ENCODE results near the gene IFIT3.
"Not testable (repeated sequence)": the region's sequence is repeated elsewhere in the genome, so short reads cannot be mapped to it uniquely, and the experiment has no call there.

IFIT3 gene

DNA sequence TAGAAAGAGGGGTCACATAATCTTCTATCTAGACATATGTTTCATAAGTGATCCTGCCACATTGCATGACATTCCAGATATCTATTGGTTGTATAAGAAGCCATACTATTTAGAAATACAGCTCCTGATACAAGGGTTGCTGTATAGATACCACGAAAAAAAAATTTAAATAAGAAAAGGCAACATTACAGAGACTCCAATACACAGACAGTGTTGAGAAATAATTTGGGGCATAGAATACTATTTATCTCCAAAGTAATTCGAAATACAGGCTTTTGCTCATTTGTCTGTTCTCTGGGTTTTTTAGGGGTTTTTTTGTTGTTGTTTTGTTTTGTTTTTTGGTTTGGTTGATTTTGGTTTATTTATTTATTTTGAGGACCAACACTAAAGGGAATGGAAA is 23.4 kb upstream of the IFIT3 start:
- DNase-seq (ENCODE audit: low spot score), result no peak

DNA sequence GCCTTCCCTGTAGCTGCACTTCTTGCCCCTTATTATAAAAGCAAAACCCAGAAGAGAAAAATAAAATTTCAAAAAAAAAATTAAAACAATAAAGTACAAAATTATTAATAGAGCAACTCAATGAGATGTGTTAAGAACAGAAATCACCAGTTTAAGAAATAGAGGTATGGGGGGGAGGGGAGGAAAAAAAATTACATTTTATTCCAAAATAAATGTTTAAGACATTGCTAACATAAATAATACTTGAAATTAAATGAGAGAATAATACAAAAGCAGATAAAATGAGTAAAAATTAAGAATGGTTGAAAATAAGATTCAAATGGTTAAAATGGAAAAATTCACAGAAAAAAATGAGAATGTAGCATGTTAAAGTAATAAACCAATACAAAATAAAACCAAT is 22.9 kb upstream of the IFIT3 start:
- no peak for DNase-seq (ENCODE audit: low spot score)

DNA sequence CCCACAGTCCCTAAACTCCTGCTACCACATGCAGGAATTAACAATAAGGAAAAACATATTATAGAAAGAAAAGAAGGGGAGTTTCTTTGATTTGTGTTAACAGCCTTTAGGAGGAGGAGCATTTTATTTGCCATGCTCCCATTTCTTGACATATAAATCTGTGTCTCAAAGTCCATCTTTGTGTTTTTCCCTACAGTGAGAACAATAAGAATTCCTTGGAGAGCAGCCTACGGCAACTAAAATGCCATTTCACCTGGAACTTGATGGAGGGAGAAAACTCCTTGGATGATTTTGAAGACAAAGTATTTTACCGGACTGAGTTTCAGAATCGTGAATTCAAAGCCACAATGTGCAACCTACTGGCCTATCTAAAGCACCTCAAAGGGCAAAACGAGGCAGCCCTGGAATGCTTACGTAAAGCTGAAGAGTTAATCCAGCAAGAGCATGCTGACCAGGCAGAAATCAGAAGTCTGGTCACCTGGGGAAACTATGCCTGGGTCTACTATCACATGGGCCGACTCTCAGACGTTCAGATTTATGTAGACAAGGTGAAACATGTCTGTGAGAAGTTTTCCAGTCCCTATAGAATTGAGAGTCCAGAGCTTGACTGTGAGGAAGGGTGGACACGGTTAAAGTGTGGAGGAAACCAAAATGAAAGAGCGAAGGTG is 21.9 kb upstream of the IFIT3 start:
- DNase-seq (ENCODE audit: low spot score), result no peak

DNA sequence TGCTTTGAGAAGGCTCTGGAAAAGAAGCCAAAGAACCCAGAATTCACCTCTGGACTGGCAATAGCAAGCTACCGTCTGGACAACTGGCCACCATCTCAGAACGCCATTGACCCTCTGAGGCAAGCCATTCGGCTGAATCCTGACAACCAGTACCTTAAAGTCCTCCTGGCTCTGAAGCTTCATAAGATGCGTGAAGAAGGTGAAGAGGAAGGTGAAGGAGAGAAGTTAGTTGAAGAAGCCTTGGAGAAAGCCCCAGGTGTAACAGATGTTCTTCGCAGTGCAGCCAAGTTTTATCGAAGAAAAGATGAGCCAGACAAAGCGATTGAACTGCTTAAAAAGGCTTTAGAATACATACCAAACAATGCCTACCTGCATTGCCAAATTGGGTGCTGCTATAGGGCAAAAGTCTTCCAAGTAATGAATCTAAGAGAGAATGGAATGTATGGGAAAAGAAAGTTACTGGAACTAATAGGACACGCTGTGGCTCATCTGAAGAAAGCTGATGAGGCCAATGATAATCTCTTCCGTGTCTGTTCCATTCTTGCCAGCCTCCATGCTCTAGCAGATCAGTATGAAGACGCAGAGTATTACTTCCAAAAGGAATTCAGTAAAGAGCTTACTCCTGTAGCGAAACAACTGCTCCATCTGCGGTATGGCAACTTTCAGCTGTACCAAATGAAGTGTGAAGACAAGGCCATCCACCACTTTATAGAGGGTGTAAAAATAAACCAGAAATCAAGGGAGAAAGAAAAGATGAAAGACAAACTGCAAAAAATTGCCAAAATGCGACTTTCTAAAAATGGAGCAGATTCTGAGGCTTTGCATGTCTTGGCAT is 21.1 kb upstream of the IFIT3 start:
- DNase-seq (ENCODE audit: low spot score), result no peak

DNA sequence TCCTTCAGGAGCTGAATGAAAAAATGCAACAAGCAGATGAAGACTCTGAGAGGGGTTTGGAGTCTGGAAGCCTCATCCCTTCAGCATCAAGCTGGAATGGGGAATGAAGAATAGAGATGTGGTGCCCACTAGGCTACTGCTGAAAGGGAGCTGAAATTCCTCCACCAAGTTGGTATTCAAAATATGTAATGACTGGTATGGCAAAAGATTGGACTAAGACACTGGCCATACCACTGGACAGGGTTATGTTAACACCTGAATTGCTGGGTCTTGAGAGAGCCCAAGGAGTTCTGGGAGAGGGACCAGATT is 20.6 kb upstream of the IFIT3 start:
- no peak for DNase-seq (ENCODE audit: low spot score)

DNA sequence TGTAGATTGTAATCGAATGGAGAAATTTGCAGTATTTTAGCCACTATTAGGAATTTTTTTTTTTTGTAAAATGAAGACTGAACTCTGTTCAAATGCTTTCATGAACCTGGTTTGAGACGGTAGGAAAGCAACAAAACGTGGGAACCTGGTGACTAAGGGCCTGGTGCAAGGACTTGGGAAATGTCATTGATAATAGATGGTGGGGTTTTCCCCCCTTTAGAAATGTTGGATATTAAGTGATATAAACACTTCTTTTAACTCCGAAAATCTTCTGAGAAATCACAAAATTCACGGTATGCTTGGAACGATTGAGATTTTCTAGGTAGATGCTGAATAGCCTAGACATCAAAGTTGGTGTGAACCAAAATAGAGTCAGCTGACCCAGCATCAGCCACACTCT is 19.5 kb upstream of the IFIT3 start:
- no peak for DNase-seq (ENCODE audit: low spot score)

DNA sequence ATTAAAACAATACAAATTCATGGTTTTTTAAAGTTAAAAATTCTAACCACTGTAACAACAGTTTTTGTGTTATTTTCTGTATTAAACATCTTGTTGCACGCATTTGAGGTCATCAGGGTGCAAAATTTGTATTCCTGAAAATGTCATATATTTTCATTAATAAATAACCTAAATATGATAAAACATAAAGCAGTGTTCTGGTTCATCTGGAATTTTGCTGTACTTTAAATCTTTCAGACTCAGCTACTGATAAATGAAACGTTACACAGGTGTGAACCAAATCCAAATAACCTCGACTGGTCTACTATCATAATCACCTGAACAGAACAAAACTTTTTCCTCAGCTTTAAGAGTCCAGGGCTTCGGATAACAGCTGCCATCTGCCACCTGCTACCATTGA is 19.1 kb upstream of the IFIT3 start:
- DNase-seq (ENCODE audit: low spot score), result no peak

DNA sequence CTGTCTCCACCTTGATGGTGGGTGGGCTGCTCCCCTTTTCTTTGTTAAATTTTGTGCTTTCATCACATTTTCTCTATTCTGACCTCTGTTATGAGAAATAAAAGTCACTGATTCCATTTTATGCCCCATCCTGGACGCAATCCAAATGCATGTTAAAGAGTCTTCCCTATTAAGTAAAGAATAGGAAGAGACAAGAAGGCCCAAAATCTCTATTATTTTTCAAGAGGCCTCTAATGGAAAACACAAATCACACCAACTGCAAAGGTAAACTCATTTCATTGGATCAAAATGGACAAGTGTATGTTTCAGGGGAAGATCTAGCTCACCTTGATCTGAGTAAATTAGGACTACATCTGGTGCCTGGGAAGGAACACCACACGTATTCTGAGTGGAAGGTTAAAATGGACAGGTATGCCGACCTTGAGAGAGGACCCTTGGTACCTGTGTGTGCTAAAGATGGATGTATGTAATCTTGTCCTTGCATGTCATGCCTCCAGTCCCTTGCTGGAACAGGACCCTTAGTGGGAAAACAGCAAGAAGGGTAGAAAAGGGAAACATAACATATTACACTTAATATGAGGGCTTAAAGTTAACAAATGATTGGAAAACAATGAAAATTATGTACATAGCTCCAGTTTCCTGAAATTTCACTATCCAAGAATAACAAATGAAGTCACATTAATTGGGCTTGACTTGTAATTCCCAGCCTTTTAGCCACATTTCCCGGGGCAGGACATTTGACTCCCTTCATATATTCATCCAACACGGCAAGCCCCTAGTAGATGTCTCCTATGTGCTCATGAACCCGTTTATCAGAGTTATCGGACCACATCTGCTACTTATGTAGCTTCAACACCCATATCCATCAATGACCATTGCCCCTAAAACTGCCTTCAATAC is 18.4 kb upstream of the IFIT3 start:
- DNase-seq (ENCODE audit: low spot score), result no peak

DNA sequence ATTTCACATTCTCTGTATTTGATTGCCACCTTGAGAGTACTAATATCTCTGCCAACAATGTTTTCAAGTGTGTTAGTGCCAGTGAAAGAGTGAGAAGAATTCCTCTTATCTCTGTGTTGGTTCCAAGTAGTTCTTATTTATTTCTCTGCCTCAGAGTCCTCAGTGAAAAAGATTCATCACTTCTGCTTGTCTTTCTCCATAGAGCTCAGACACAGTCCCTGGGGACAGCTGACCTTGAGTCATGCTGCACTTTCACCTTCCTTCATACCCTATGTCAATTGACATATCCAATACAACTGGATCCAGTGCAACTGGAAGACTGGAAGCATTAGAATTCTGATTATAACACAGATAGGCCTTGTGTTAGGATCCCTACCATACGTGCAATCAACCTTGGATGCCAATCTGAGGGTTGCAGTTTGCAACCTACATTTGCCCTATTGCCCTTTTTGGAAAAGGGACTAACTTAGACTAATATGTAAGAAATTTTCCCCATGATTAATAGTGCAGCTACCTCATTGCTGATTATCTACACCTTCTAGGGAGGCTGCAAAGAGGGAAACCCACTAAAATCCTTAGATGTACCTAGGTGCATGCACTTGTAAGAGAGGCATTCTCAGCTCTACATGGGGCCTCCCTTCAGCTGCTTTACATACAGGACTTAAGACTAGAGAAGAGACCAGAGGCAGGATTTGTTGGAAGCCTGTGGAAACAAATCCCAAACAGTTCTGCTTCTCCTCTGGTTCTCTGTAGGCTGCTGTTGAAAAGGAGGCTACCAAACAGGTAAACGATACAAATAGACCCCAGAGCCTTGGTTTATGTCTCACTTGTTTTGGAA is 17.5 kb upstream of the IFIT3 start:
- DNase-seq (ENCODE audit: low spot score), result no peak

DNA sequence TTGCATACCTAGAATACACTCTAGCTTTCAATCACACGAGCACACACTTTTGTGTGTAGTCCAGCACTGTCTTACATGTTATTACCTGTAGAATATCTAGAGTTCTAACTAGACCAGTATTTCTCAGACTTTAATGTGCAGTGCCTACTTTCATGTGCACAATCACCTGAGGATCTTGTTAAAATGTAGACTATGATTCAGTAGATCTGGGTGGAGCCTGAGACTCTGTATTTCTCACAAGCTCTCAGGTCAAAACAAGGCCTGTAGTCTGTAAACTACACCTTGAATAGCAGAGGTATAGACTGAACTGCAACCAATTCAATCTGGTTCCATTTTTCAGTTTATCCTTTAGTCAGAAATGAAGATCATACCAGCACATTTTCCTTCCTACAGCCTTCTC is 14.8 kb upstream of the IFIT3 start:
- DNase-seq (ENCODE audit: low spot score), result no peak

DNA sequence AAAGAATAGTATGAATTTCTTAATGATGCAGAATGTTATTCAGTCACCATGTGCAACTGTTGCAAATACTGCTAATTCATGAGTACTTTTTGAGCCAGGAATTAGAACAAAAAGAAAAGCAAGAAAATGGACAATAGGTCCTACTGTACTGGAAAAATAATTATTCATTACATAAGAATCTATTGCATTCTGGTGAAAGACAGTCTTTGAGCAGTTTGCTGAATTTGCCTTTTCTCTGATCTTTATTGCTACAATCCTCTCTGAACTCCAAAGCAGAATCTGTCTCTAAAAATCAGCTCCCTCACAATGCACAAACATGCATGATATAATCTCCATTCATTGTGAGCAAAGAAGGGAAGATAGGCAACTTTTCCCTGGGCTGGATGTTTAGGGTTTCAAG is 13.1 kb upstream of the IFIT3 start:
- no peak for DNase-seq (ENCODE audit: low spot score)

DNA sequence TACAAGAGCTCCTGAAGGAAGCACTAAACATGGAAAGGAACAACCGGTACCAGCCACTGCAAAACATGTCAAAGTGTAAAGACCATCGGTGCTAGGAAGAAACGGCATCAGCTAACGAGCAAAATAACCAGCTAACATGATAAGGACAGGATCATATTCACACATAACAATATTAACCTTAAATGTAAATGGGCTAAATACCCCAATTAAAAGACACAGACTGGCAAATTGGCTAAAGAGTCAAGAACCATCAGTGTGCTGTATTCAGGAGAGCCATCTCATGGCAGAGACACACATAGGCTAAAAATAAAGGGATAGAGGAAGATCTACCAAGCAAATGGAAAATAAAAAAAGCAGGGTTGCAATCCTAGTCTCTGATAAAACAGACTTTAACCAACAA is 9.8 kb upstream of the IFIT3 start:
- not testable (repeated sequence) for DNase-seq (ENCODE audit: low spot score)

DNA sequence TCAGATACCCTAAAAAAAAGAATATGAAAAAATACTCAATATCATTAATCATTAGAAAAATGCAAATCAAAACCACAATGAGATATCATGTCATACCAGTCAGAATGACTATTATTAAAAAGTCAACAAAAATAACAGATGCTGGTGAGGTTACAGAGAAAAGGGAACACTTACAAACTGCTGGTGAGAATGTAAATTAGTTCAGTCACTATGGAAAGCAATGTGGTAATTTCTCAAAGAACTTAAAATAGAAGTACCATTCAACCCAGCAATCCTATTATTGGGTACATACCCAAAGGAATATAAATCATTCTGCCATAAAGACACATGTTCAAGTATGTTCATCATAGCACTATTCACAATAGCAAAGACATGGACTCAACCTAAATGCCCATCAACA is 2.7 kb upstream of the IFIT3 start:
- not testable (repeated sequence) for DNase-seq (ENCODE audit: low spot score)

DNA sequence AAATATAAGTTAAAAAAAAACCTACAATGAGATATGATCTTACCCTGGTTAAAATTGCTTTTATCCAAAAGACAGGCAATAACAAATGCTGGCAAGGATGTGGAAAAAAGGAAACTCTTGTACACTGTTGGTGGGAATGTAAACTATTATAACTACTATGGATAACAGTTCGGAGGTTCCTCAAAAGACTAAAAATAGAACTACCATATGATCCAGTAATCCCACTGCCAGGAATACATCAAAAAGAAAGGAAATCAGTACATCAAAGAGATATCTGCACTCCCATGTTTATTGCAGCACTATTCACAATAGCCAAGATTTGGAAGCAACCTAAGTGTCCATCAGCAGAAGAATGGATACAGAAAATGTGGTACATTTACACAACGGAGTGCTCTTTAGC is 1.9 kb upstream of the IFIT3 start:
- not testable (repeated sequence) for DNase-seq (ENCODE audit: low spot score)

DNA sequence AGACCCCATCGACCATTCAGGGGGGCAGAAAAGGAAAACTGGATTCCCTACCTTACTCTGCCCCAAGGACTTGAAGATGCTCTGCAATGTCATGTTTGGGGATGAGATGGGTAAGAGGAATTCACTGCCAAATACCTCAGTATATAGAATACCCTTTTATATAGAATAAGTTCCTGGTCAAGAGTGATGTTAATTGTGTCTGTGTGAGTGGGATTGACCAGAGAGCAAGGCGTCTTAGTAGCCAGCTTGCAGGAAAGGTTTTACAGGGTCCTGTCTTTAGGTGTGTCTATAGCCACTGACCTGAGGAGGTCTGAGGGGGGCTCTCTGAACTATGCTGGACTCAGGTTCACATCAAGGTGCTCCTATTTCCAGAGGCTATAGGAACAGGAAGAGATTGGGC is 1.4 kb downstream of the IFIT3 start:
- DNase-seq (ENCODE audit: low spot score), result no peak

DNA sequence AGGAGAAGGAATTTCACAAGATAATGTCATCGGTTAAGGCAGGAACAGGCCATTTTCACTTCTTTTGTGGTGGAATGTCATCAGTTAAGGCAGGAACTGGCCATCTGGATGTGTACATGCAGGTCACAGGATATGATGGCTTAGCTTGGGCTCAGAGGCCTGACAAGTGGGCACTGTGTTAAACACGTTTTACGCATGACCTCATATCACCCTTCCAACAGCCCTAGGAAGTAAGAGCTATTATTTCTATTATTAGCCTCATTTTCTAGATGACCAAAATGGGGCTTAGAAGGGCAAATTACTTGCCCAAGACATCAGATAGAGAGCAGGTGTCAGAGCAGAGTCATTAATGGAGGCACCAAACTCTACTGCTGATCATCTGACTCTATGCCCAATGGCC is 2.2 kb downstream of the IFIT3 start:
- not testable (repeated sequence) for DNase-seq (ENCODE audit: low spot score)

DNA sequence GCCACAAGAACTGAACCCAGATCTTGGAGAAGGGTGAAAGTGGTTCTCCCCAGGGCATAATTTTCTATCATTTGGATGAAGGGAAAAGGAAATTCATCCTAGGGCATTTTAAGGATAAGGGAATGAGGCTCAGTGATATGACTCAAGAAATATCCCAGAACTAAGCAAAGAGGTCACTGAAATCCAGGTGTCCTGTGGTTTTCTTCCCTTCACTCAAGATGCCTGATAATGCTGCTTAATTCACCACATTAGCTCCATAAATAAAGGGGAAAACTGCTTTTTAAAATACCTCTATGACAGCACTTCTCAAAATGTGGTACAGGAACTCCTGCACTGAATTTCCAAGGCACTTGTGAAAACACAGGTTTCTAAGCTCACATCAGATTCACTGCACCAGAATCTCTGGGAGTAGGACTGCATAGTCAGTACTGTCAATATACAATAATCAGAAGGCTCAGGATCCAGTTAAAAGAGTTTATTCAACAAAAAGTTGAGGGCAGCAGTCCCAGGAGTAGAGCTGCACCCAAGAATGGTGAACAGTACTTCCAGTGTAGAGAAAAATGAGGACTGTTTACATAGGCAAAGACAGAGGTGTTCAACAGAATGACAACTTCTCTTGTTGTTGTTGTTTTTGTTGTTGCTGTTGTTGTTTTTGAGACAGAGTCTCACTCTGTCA is 2.9 kb downstream of the IFIT3 start:
- no peak for DNase-seq (ENCODE audit: low spot score)

DNA sequence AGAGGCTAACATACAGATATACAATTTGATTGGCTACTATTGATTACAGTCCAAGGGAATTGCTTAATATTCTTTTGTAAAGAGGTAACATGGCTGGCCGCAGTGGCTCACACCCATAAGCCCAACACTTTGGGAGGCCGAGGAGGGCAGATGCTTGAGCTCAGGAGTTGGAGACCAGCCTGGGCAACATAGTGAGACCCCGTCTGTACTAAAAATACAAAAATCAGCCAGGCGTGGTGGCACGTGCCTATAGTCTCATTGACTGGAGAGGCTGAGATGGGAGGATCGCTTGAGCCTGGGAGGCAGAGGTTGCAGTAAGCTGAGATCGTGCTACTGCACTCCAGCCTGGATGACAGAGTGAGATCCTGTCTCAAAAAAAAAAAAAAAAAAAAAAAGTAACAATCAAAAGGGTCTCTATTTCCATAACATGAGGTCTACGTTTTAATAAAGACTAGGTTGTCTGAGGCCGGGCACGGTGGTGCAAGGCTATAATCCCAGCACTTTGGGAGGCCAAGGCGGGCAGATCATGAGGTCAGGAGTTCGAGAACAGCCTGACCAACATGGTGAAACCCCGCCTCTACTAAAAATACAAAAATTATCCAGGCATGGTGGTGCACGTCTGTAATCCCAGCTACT is 3.8 kb downstream of the IFIT3 start:
- DNase-seq (ENCODE audit: low spot score), result not testable (repeated sequence)

DNA sequence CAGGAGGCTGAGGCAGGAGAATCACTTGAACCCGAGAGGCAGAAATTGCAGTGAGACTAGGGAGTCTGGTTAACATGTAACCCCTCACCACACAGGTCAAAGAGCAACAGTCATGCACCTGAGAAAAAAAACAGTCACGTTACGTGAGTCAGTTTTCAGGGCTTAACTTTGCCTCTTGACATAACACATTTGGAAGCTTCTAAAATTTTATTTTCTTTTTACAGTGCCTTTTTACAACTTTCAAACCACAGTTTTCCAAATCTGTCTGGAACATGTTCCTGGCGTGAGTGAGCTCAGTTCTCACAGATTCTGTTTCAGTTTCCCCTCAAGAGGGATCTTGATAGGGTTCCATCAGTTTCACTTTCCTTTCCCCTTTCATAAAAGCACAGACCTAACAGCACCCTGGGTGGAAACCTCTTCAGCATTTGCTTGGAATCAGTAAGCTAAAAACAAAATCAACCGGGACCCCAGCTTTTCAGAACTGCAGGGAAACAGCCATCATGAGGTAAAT is 4.4 kb downstream of the IFIT3 start:
- no peak for DNase-seq (ENCODE audit: low spot score)

DNA sequence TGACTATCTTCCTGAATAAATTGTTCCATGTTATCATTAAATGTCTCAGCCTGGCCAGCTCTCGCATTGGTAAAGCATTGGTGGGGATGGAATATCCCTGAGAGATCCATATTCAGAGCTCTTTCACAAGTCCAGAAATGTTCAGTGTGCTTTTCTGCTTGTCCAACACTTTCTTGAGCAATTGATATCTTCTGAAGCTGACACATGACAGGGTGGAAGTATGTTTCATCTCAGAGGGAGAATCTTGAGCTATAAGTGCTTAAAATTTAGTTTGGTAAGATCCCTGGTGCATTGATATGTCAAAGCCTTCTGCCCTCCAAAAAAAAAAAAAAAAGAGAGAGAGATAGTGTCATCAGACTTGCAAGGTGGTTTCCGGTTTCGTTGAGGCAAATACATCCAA is 7.4 kb downstream of the IFIT3 start:
- no peak for DNase-seq (ENCODE audit: low spot score)

DNA sequence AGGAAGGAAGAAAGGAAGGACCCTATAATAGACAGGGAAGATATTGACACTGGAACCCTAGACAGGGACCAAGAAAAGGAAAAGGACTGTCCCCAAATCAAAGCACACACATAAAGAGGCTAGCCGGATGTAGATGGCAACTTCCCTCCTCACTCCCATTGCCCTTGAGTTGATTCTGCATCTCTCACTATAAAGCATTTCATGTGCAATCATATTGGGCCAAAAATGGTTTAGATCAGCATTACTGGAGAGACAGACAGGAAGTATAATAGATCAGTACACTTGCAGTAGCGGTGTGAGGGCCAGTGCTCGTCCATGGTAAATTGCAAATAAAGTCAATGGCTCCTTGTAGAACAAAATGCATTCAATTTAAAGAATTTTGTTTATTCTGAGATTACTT is 8.4 kb downstream of the IFIT3 start:
- DNase-seq (ENCODE audit: low spot score), result no peak
